HCT116 (cell line): ENCODE results near the gene ADORA1. TPM values are rescaled to one million over a fixed set of nuclear protein-coding genes. Genes with fewer than 3 reads are reported as not detected.

Experiments
- ATAC-seq: fragments of 200-7000 bp; cut with Tn5 transposase; 2 replicates; pipeline ENCODE4 v1.9.1; 2020; ENCODE audit warnings: mild to moderate bottlenecking, moderate library complexity
- BruUV-seq: library from RNA; stranded (reverse); fragments of 400-500 nt; replicated peaks from 2 replicates; lab custom pipeline; 2021; lab: Mats Ljungman, UMichigan
- CTCF ChIA-PET: fragments of 300-600 bp; sonication (Branson Sonifier 250); formaldehyde crosslinking; loops from one replicate; lab custom pipeline; 2021; ENCODE audit warnings: antibody characterized with exemption; lab: Charles Lee
- POLR2A ChIA-PET: fragments of 300-600, 350-600 bp; sonication (Branson Sonifier 250); formaldehyde crosslinking; loops from one replicate; lab custom pipeline; 2021; ENCODE audit warnings: antibody characterized with exemption; lab: Charles Lee
- RAD21 ChIA-PET, 2 experiments: fragments of 300-600 bp; sonication (Branson Sonifier 250); formaldehyde crosslinking; loops; one replicate each; lab custom pipeline; 2023; ENCODE audit warnings: low total read pairs in 2 of 2; ENCODE audit not compliant: uncharacterized antibody in 2 of 2, unreplicated experiment in 2 of 2, low non-redundant PET in 1 of 2; lab: Charles Lee
- DNase-seq: peaks from one replicate; pipeline ENCODE4 v3.0.0-alpha.2; 2010; ENCODE audit warnings: low read depth, low spot score
- H2AFZ ChIP-seq: fragments of 200-600 bp; shearing (Covaris generic), sonication (generic); 2 replicates; pipeline ENCODE4 v1.6.1; 2017; ENCODE audit warnings: low read depth, mixed run types, mixed read lengths, antibody characterized with exemption, low read length; ENCODE audit not compliant: poor library complexity, severe bottlenecking
- H3K27ac ChIP-seq: 2 replicates; pipeline ENCODE4 v1.5.1; 2012; ENCODE audit warnings: low read depth, low read length
- H3K27me3 ChIP-seq: fragments of 200-600 bp; sonication (generic); 2 replicates; pipeline ENCODE4 v1.6.1; 2016; ENCODE audit warnings: mixed run types, low read length, mixed read lengths; ENCODE audit not compliant: insufficient read depth
- H3K36me3 ChIP-seq, 2 experiments: fragments of 200-500 bp in 1 of 2; fragments of 200-600 bp in 1 of 2; sonication (Bioruptor generic) in 1 of 2; sonication (generic) in 1 of 2; 2 replicates each; pipeline versions ENCODE4 v1.5.1 to v1.6.1; 2014 to 2016; ENCODE audit warnings: low read length in 2 of 2, inconsistent platforms in 1 of 2, mixed read lengths in 1 of 2, mixed run types in 1 of 2; ENCODE audit not compliant: insufficient read depth in 2 of 2, control insufficient read depth in 1 of 2
- H3K4me1 ChIP-seq, 2 experiments: fragments of 200-600 bp in 1 of 2; sonication (generic) in 1 of 2; 2 replicates each; pipeline versions ENCODE4 v1.5.1 to v1.6.1; 2012 to 2017; ENCODE audit warnings: low read length in 2 of 2, inconsistent platforms in 1 of 2, mild to moderate bottlenecking in 1 of 2, mixed read lengths in 1 of 2, mixed run types in 1 of 2, moderate library complexity in 1 of 2; ENCODE audit not compliant: insufficient read depth in 2 of 2, control insufficient read depth in 1 of 2
- H3K4me2 ChIP-seq: fragments of 200-600 bp; sonication (generic); 2 replicates; pipeline ENCODE4 v1.6.1; 2017; ENCODE audit warnings: mixed run types, low read length, mixed read lengths
- H3K4me3 ChIP-seq, 2 experiments: fragments of 200-600 bp in 1 of 2; sonication (generic) in 1 of 2; replicated peaks in 1 of 2; 2 replicates each; pipeline ENCODE4 v1.5.1; 2011 to 2016; ENCODE audit warnings: low read length in 2 of 2, control low read depth in 1 of 2, low read depth in 1 of 2, mild to moderate bottlenecking in 1 of 2, mixed read lengths in 1 of 2, mixed run types in 1 of 2
- H3K79me2 ChIP-seq: fragments of 200-600 bp; sonication (generic); 2 replicates; pipeline ENCODE4 v1.6.1; 2017; ENCODE audit warnings: mild to moderate bottlenecking, mixed run types, low read length, moderate library complexity, mixed read lengths; ENCODE audit not compliant: insufficient read depth
- H3K9ac ChIP-seq: fragments of 200-600 bp; sonication (generic); 2 replicates; pipeline ENCODE4 v1.6.1; 2016; ENCODE audit warnings: low read length, mixed read lengths
- H3K9me2 ChIP-seq: fragments of 200-600 bp; sonication (generic), shearing (Covaris generic); 2 replicates; pipeline ENCODE4 v1.6.1; 2017; ENCODE audit warnings: mixed run types, mild to moderate bottlenecking, moderate library complexity; ENCODE audit not compliant: insufficient read depth
- H3K9me3 ChIP-seq, 2 experiments: fragments of 200-500 bp in 1 of 2; fragments of 200-600 bp in 1 of 2; sonication (Bioruptor generic) in 1 of 2; sonication (generic) in 1 of 2; 2 replicates each; pipeline ENCODE4 v1.6.1; 2014 to 2017; ENCODE audit warnings: low read length in 2 of 2, mixed read lengths in 2 of 2, inconsistent platforms in 1 of 2, low read depth in 1 of 2, mild to moderate bottlenecking in 1 of 2, mixed run types in 1 of 2, moderate library complexity in 1 of 2; ENCODE audit not compliant: control insufficient read depth in 1 of 2, insufficient read depth in 1 of 2
- H4K20me1 ChIP-seq: fragments of 200-600 bp; sonication (generic), shearing (Covaris generic); 2 replicates; pipeline ENCODE4 v1.6.1; 2017; ENCODE audit warnings: mixed run types, mild to moderate bottlenecking, moderate library complexity; ENCODE audit not compliant: insufficient read depth
- JUND ChIP-seq: IDR thresholded peaks from 2 replicates; pipeline ENCODE4 v1.6.1; 2012
- POLR2AphosphoS5 ChIP-seq: IDR thresholded peaks from 2 replicates; pipeline ENCODE4 v1.6.1; 2011; ENCODE audit warnings: mild to moderate bottlenecking, low read depth, low read length, moderate library complexity
- SIN3A ChIP-seq: IDR thresholded peaks from 2 replicates; pipeline ENCODE4 v1.6.1; 2012; ENCODE audit warnings: low read depth
- SRF ChIP-seq: IDR thresholded peaks from 2 replicates; pipeline ENCODE4 v1.6.1; 2012; ENCODE audit warnings: low read depth
- YY1 ChIP-seq: IDR thresholded peaks from 2 replicates; pipeline ENCODE4 v1.6.1; 2011; ENCODE audit warnings: low read length, low read depth, moderate library complexity, mild to moderate bottlenecking; ENCODE audit not compliant: insufficient replicate concordance; ENCODE audit errors: extremely low read depth
- ZFX ChIP-seq: fragments of 450-650 bp; IDR thresholded peaks from 2 replicates; pipeline ENCODE4 v1.6.1; 2017
- intact Hi-C: fragments of 100-400 bp; cut with micrococcal nuclease; formaldehyde crosslinking; loops from 2 replicates; pipeline ENCODE4 v1.10.0; 2022
- total RNA-seq: library from RNA; stranded (reverse); gene quantifications from one replicate; pipeline ENCODE4 v1.2.1, GENCODE V29; 2021; ENCODE audit not compliant: unreplicated experiment
- TF ChIP-seq, protein P1 (sequence below): IDR thresholded peaks from 2 replicates; pipeline ENCODE4 v1.6.1; 2011; ENCODE audit warnings: mild to moderate bottlenecking, low read length, moderate library complexity; ENCODE audit not compliant: insufficient replicate concordance; ENCODE audit errors: extremely low read depth
- TF ChIP-seq, protein P2 (sequence below): IDR thresholded peaks from 2 replicates; pipeline ENCODE4 v1.6.1; 2012

The ADORA1 gene
- total RNA-seq, 1 experiment from 2014 or later: 2.8 TPM

DNA sequence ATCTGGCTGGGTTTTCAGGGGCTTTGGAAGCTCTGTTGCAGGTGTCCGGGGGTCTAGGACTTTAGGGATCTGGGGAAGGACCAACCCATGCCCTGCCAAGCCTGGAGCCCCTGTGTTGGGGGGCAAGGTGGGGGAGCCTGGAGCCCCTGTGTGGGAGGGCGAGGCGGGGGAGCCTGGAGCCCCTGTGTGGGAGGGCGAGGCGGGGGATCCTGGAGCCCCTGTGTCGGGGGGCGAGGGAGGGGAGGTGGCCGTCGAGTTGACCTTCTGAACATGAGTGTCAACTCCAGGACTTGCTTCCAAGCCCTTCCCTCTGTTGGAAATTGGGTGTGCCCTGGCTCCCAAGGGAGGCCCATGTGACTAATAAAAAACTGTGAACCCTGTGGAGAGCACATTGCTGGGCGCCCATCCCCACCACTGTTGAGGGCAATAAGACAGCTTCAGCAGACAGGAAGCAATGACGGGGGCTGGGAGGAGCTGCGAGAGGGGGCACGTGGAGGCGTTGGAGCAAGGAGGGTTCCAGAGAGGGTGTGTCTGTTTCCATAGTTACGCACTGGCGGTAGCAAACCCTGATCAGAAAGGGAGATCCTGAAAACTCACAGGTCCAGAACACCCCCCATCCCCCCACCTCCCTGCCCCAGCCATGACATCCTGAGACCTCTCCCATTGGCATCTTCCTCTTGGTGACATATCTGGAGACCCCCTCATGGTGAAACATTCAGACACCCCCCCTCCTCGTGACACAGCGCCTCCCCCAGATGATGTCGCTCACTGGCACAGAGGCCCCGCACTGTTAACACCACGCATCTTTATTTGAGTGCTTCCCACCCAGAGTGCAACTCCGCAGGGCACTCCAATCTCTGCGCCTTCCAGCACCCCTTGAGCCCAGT lies 39.7 kb downstream of the ADORA1 start:
- Histone ChIP-seq H3K9me2 (no peaks in the 10 kb centered on the region), H2AFZ (no peak overlapping the region), H3K27me3 (no peaks in the 10 kb centered on the region), H4K20me1 (no peaks in the 10 kb centered on the region), H3K4me1 (peaks cover 2 to 29% of the 10 kb centered on the region in 2 experiments; a peak in 3 of 4 replicates), H3K27ac (no peak overlapping the region), H3K79me2 (no peaks in the 10 kb centered on the region), H3K4me2 (peak overlapping the region; percentile 12), H3K36me3 (no peaks in the 10 kb centered on the region), H3K9ac (no peak overlapping the region), H3K4me3 (no peak overlapping the region), H3K9me3 (no peaks in the 10 kb centered on the region)
- intact Hi-C loops: no loop called here
- no TSS peak for BruUV-seq
- TF ChIP-seq SIN3A (no peak), JUND (no peak), POLR2AphosphoS5 (no peak), ZFX (no peak), YY1 (no peak), SRF (no peak)
- TF ChIP-seq, protein P1, sequence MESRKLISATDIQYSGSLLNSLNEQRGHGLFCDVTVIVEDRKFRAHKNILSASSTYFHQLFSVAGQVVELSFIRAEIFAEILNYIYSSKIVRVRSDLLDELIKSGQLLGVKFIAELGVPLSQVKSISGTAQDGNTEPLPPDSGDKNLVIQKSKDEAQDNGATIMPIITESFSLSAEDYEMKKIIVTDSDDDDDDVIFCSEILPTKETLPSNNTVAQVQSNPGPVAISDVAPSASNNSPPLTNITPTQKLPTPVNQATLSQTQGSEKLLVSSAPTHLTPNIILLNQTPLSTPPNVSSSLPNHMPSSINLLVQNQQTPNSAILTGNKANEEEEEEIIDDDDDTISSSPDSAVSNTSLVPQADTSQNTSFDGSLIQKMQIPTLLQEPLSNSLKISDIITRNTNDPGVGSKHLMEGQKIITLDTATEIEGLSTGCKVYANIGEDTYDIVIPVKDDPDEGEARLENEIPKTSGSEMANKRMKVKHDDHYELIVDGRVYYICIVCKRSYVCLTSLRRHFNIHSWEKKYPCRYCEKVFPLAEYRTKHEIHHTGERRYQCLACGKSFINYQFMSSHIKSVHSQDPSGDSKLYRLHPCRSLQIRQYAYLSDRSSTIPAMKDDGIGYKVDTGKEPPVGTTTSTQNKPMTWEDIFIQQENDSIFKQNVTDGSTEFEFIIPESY: no peak
- TF ChIP-seq, protein P2, sequence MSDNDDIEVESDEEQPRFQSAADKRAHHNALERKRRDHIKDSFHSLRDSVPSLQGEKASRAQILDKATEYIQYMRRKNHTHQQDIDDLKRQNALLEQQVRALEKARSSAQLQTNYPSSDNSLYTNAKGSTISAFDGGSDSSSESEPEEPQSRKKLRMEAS: no peak
- ChIA-PET RAD21 (interaction anchor here (1.0 to 1.5 kb wide), 6 partner anchors 39 to 127 kb away, joined by 3 to 13 read pairs (median 4); partner anchors contain the start of gene ADORA1 (in 1 of the 2)), POLR2A (no interaction called here), CTCF (interaction anchor here (0.9 to 1.4 kb wide), 8 partner anchors 9 to 128 kb away, joined by 3 to 12 read pairs (median 4); partner anchors contain the start of gene MYBPH)
- ATAC-seq (no peak), DNase-seq (no peak)
